ENCODE data around the gene MIOX. TPM values are rescaled to one million over a fixed set of nuclear protein-coding genes. Genes with fewer than 3 reads are reported as not detected.

MIOX gene
- total and polyA plus RNA-seq, 10 of the 15 experiments (the other 5 are each of a cell fraction or from before 2014, with no cell fraction given): 0.10 to 0.31 TPM; not detected in 8

DNA sequence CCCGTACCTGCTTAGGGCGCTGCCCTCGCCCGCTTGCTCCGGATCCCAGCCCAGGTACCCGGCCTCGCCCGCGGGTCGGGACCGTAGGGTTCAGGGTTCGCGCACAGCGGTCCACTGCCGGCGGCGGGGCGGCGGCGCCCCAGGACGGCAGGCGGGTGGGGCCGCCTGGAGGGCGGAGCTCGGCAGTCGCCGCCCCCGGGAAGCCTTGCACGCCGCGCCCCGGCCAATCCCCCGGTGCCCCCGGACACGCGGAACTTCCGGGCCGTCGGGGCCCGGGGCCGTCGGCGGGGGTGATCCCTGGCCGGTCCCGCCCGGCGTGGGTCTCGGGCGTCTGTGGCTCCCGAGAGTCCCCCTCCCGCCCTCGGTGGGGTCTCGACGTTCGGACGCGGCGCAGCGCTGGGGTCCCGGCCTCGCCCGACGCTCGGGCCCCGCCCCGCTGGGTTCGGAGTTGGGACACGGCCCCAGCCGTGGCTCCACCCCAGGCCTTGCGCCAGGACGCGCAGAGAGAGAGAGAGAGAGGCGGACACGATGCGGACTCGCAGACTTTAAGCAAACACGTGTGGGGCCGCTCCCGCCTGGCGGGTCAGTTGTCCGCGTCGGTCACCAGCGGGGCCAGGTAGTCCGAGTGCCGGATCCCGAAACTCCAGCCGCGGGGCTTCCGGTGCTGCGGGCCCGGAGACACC, 43.4 kb downstream of the MIOX start, which contains the start of gene TYMP (continued):
- TF ChIP-seq ETV6 (conservative IDR thresholded peaks at IDR 0.05 in 1 of 2, IDR thresholded peaks at IDR 0.05 in 1 of 2; ENCODE audit: borderline replicate concordance in 1 of 2, low read depth in 1 of 2) (peak in 1 of 2 experiments; percentile 21; a peak in 1 of 4 replicates), MYB (IDR thresholded peaks at IDR 0.05; ENCODE audit: borderline replicate concordance, low read depth, low read length) (no peak), CHD2 (IDR thresholded peaks at IDR 0.05; ENCODE audit: borderline replicate concordance, low read depth, low read length) (no peak), PBX3 (IDR thresholded peaks at IDR 0.05; ENCODE audit: insufficient replicate concordance, low read depth, low read length) (no peak), KLF5 (IDR thresholded peaks at IDR 0.05; ENCODE audit: partially characterized antibody) (peak; percentile 20), KDM1A (IDR thresholded peaks at IDR 0.05; ENCODE audit: borderline replicate concordance) (no peak), BCLAF1 (IDR thresholded peaks at IDR 0.05) (no peak), SPI1 (IDR thresholded peaks at IDR 0.05; ENCODE audit: borderline replicate concordance, insufficient read depth, low read depth, low read length) (no peak), MTA3 (IDR thresholded peaks at IDR 0.05; ENCODE audit: borderline replicate concordance, low read length) (no peak), TCF12 (IDR thresholded peaks at IDR 0.05; ENCODE audit: low read depth, low read length) (no peak), CBFB (IDR thresholded peaks at IDR 0.05; ENCODE audit: low read depth) (0 out of 2 replicates have a peak, but pooled peaks have one; percentile 31), SREBF2 (IDR thresholded peaks at IDR 0.05; ENCODE audit: low read length) (no peak), MYC (IDR thresholded peaks at IDR 0.05; ENCODE audit: insufficient read depth, insufficient read length, insufficient replicate concordance, low read length, severe bottlenecking) (peak; percentile 81), EGR1 (IDR thresholded peaks at IDR 0.05; ENCODE audit: borderline replicate concordance in 1 of 2, low read depth in 2 of 2, low read length in 2 of 2) (peak in 1 of 2 experiments; percentile 41; a peak in 2 of 3 replicates), CBX5 (IDR thresholded peaks at IDR 0.05; ENCODE audit: low read depth) (no peak), SMAD5 (IDR thresholded peaks at IDR 0.05; ENCODE audit: low read depth) (no peak; the same call in 1 of the 2 replicates), TCF7 (IDR thresholded peaks at IDR 0.05; ENCODE audit: borderline replicate concordance) (no peak), RUNX3 (IDR thresholded peaks at IDR 0.05; ENCODE audit: low read length) (no peak)
- TF ChIP-seq, protein P1, sequence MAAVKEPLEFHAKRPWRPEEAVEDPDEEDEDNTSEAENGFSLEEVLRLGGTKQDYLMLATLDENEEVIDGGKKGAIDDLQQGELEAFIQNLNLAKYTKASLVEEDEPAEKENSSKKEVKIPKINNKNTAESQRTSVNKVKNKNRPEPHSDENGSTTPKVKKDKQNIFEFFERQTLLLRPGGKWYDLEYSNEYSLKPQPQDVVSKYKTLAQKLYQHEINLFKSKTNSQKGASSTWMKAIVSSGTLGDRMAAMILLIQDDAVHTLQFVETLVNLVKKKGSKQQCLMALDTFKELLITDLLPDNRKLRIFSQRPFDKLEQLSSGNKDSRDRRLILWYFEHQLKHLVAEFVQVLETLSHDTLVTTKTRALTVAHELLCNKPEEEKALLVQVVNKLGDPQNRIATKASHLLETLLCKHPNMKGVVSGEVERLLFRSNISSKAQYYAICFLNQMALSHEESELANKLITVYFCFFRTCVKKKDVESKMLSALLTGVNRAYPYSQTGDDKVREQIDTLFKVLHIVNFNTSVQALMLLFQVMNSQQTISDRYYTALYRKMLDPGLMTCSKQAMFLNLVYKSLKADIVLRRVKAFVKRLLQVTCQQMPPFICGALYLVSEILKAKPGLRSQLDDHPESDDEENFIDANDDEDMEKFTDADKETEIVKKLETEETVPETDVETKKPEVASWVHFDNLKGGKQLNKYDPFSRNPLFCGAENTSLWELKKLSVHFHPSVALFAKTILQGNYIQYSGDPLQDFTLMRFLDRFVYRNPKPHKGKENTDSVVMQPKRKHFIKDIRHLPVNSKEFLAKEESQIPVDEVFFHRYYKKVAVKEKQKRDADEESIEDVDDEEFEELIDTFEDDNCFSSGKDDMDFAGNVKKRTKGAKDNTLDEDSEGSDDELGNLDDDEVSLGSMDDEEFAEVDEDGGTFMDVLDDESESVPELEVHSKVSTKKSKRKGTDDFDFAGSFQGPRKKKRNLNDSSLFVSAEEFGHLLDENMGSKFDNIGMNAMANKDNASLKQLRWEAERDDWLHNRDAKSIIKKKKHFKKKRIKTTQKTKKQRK (IDR thresholded peaks at IDR 0.05; ENCODE audit: low read depth, low read length): no peak
- TF ChIP-seq, protein P2, sequence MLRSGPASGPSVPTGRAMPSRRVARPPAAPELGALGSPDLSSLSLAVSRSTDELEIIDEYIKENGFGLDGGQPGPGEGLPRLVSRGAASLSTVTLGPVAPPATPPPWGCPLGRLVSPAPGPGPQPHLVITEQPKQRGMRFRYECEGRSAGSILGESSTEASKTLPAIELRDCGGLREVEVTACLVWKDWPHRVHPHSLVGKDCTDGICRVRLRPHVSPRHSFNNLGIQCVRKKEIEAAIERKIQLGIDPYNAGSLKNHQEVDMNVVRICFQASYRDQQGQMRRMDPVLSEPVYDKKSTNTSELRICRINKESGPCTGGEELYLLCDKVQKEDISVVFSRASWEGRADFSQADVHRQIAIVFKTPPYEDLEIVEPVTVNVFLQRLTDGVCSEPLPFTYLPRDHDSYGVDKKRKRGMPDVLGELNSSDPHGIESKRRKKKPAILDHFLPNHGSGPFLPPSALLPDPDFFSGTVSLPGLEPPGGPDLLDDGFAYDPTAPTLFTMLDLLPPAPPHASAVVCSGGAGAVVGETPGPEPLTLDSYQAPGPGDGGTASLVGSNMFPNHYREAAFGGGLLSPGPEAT (IDR thresholded peaks at IDR 0.05; ENCODE audit: low read depth): no peak; the same call in 1 of the 2 replicates
